Kidney capillary endothelial cell (primary cell): Measurements from ENCODE around the gene NF1.

ENCODE experiments used
- DNase-seq: peaks from one replicate; pipeline ENCODE4 v3.0.0-alpha.2; 2018; ENCODE audit warnings: low spot score

NF1 gene

DNA sequence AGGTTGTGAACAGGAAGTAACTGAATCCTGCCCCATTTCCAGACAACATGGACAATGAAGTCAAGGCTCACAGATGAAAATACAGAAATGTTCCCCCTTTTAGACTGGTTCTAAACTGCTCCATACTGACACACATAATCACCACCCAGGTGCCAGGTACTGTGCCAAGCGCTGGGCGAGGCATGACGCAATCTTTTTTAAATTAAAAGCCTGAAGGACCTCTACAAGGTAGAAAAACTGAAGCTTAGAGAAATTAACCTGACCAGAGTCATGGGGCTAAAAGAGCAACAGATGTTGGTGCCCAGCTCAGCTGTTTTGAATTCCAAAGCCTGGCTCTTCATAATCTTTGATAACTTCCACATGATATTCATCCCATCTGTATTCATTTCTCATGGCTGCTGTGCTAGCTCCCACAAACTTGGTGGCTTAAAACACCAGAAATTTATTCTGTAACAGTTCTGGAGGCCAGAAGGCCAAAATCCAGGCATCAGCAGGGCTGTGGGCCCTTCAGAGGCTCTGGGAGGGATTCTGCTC is 291.8 kb downstream of the NF1 start:
- DNase-seq: no peak

GRCh38 chr17:31387438-31387837 is 292.7 kb downstream of the NF1 start:
- DNase-seq: no peak

- no peak for DNase-seq
These were observed 293.6 kb downstream of the NF1 start for GRCh38 chr17:31388351-31388750.

DNA sequence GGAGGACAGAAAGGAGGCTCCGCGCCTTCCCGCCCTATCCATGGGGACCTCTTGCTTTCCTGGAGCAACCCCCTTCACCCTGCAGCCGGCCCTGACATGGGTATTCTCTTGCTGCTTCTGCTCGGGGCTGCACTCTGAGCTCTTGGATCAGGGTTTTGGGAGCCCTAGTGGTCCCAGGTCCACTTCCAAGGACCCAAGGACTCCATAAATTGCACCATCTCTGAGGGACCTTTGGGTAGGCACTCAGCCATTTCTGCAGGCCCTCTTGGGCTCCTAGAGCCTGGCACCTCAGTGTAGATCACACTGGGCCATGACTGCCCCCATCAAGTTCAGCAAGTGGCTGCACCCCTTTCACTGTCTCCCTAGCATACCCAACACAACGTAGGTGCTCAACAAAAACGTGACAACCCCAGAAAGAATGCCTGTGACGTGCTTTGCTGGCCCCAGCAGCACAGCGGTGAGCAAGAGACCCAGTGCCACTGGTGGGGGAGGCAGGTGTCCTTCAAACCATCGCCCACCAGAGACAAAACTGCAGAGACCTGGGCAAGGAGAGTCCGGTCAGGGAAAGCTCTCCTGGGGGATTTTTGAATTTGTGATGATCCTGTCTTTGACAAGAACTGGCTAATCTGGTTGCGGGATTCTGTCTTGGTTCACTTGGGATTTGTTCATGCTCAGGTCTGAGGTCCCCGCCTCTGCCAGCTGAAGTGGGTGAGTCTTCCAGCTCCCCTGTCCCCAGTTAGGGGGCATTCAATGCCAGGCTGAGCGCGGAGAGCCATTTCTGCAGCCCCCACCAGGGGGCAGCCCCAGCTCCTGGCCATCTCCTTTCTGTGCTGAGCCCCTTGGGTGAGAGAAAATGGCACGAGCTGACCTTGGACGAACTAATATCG is 294.2 kb downstream of the NF1 start:
- DNase-seq: no peak

- no peak for DNase-seq
These were observed 295.0 kb downstream of the NF1 start for GRCh38 chr17:31389657-31390381.

GRCh38 chr17:31390426-31390747 is 295.6 kb downstream of the NF1 start:
- DNase-seq: no peak

DNA sequence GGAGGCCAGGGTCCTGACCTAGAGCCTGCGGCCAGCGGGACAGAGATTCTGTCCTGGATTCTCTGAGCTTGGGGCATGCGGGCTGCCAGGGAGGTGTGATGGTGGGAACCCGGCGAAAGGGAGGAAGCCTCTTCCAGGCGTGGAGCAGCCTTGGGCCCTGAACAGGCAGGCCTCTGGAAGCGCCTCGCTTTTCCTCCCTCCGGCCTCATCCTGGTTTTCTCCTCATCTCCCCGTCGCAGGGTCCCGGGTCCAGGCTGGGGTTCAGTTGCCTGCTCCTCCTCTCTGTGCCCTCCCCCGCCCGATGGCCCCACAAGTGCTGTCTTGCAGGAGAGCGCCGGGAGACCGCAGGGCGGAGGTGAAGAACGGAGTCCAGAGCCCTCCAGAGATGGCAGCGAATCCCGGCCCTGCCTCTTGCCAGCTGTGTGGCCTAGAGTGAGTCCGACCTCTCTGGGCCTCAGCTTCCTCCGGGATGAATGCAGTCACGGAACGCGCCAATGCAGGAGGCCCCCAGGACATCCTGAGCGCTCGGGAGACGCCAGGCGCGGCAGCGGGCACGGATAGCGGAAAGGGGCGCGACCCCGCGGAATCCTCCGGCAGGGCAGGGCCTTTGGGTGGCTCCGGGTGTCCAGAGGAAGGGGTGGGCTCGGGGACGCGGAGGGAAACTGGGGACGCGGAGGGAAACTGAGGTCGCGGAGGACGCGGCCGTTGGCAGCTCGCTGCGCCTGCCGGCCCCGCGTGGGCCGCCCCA is 296.1 kb downstream of the NF1 start:
- no peak for DNase-seq

- DNase-seq: no peak
These were observed 296.7 kb downstream of the NF1 start, which contains the start of gene RAB11FIP4 for GRCh38 chr17:31391496-31391949. TSS of gene RAB11FIP4 (plus strand) at chr17:31391675. CDS start at chr17:31391853, 178 bp downstream.

DNA sequence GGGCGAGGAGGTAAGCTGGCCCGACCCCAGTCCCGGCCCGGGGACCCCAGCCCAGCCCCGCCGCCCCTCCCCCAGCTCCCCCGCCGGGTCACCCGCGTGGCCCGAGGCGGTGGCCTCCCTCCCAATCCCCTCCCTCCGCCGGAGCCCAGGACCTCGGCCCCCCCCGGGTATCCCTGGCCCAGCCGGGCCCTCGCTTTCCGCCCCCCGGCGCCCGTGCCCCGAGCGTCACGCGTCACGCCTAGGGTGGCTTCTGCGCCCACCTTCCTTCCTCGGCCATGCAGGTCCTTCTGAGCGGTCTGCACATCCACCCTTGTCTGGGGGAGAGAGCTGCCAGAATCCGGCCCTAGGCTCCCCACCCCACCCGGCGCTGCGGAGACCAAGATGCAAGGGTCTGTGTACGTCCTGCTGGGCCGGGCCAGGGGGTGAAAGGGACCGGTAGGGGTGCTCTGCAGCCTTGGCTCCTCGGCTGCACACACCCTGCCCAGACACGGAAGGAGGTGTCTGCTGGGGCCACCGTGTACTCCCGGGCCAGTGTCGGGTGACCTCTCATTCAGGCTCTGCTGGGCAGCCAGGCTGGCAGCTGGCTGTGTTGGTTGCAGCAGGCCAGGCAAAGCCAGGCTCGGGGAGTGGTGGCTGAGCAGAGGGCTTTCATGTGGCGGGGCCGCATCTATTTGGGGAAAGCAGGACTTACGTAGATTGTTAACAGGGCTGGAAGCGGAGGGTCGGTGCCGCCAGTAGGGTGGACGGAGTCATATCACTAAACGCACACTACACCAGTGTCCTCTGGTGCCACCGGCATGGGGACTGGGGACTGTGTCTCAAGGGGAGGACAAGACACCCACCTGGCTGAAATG is 297.5 kb downstream of the NF1 start:
- DNase-seq: no peak

GRCh38 chr17:31392856-31393748 is 298.3 kb downstream of the NF1 start:
- no peak for DNase-seq

DNA sequence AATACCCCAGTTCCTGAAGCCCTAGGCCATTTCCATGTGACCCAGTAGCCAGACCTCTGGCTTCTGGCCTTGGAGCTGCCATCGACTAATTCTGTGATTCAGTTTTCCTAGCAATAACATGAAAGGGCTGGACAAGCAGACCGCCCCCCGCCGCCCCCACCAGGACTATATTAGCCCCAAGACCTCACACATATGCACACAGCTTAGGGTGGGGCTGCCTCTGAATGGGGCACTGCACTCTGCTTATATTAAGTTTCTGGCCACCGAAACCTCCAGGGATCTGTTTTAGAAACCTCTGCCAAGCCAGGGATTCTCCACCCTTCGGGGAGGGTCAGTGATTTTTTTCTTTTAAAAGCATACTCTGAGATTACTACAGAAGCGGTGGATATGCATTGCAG is 299.0 kb downstream of the NF1 start:
- no peak for DNase-seq

GRCh38 chr17:31394544-31394943 is 299.8 kb downstream of the NF1 start:
- DNase-seq: peak; percentile 43

DNA sequence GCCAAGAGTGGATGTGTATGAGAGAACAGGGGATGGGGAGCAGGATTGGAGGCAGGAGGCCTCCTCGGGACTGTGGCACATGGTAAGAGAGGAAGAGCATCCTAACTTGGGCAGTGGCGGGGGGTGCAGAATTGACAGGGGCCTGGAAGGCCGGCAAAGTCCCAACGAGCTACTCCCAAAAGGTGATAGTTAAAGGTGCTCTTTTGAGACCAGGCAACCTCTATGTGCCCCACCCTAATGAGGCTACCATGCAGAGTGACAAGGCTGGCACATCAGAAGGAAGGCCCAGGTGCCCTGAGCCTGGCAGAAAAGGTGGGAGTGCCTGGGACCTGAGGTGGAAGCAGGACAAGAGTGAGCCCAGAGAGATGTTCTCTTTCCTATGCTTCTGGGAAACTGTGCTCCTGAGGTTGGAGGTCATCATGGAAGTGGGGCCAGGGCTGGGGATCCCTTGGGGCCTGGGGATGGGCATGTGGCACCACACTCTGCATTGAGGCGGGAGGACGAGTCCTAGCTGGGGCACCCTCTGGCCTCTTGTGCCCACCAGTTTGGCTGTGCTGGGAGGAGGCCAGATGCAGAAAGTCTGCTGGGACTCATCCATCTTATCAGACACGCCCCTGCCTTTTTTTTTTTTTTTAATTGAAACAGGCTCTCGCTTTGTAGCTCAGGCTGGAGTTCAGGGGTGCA is 302.6 kb downstream of the NF1 start:
- no peak for DNase-seq

GRCh38 chr17:31398381-31399311 is 303.9 kb downstream of the NF1 start:
- no peak for DNase-seq

DNA sequence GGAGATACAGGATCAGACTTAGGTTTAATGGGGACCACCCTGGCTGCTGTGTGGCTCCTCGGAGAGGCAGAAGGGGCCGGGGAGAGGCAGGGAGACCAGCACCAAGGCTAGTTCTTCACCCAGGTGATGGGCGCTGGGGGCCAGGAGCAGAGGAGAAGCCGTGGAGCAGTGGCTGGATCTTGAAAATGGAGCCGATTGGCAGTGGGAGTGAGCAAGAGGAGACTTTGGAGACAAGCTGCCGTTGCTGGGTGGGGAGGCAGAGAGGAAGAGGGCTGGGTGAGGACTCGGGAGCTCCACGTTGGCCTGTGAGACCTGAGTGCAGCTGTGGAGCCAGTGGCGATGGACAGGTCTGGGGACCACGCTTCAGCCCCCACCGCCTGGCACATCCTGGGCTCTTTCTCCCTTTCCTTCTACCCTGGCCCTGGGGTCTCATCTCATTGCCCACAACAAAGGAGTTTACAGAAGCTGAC is 305.7 kb downstream of the NF1 start:
- DNase-seq: no peak

GRCh38 chr17:31401456-31402254 is 306.9 kb downstream of the NF1 start:
- DNase-seq: no peak
